GM12872 (cell line): ENCODE data around the gene TSHZ2.

Experiments
- CTCF ChIP-seq: IDR thresholded peaks from 3 replicates; pipeline ENCODE4 v1.5.1; 2011; ENCODE audit warnings: low read depth, mild to moderate bottlenecking, low read length, moderate library complexity; ENCODE audit not compliant: insufficient read depth

Gene TSHZ2

DNA sequence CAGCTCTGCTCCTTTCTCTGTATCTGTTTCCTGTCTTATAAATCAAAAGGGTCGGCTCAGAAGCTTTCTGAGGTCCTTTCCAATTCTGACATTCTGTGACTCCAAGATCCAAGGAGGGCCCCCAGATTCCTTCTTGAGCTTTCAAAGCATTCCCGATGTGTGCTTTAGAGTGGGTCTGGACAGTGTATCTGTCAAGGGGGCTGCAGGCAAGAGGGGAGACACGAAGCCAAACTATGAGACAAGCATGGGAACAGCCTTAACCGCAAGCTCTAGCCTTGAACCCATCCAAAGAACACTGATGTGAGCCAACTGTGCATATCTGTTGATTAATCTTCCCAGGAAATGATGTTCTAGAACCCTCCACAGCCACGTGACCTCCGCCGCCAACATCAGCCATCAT, 73.8 kb downstream of the TSHZ2 start:
- TF ChIP-seq CTCF: no peak

DNA sequence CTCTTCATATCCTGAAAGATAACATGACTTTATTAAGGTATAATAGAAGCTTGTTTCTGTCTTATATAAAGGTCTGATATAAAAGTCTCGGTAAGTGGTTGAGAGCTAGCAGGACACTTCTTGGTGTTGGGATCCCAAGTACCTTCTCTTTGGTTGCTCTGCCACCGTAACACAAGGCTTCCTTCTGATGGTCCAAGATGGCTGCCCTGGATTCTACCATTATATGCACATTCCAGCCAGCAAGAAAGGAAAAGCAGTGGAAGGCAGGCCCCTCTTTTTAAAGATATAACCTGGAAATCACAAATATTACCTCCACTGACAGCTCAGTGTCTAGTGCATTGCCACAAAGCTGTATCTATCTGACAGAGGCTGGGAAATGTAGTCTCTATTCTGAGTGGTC, 75.0 kb downstream of the TSHZ2 start:
- TF ChIP-seq CTCF: no peak

DNA sequence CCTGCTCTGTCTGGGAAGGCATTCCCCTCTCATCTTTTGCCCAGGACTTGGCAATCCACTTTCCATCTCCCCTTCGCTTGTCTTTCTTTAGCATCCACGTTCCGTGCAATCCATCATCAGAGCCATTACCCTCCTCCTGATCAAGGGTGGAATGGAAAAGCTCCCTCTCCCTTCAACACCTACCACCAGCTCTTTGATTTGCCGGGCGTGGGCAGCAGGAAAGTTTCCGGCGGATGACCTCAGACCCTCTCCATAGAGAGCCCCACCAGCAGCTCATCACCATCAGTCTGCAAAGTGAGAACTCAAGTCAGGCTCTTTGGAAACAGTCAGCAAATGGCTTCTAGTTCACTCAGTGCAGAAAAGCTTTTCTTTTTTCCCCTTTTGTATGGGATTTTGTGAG, 76.2 kb downstream of the TSHZ2 start:
- TF ChIP-seq CTCF: no peak

DNA sequence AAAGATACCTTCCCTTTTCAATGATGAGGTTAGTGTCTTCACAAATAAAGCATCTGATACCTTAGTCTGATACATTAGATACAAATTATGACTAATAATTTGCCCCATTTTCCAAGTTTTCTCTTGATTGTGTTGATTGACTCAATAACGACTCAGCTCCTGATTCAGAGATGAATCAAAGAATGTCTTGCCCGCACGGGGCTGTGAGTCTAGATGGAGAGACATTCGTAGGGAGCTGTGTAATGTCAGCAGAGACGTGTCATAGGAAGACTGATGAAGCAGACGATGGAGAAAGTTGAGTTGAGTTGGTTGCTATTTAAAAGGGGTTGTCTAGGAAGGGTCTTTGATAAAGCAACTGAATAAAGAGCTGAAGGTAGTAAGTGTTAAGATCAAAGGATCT, 78.2 kb downstream of the TSHZ2 start:
- TF ChIP-seq CTCF: no peak

- no peak for TF ChIP-seq CTCF
These were observed 80.2 kb downstream of the TSHZ2 start for GRCh38 chr20:53052380-53052779.

- no peak for TF ChIP-seq CTCF
These were observed 81.4 kb downstream of the TSHZ2 start for GRCh38 chr20:53053595-53053994.

DNA sequence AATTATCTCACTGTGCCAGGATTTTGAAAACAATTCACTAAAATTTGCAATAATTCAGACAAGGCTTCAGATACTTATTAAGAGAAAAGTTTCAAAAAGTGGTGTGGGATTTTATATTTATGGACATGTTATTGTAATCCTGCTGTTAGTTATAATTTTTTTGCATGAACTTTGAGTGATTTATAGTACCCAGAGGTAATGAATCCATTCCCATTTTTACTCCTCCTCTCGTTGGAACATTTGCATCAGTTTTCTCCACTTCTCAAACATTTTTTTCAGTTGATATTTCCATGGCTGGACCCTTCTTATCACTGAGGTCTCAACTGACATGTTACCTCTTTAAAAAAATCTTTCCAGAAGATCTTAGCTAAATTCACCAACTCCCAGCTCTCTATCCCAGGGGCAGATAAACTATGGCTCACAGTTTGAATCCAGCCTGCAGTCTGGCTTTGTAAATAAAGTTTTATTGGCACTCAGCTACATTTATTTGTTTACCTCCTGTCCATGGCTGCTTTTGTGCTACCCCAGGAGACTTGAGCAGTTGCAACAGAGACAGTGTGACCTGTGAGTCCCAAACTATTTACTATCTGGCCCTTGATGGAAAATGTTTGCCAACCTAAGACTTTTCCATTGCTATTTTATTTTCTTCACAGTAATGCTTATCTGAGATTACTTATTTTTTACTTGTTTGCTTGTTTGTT, 83.4 kb downstream of the TSHZ2 start:
- no peak for TF ChIP-seq CTCF
